K562 (cell line): Measurements from ENCODE around the gene IQCN. TPM values are rescaled to one million over a fixed set of nuclear protein-coding genes. Genes with fewer than 3 reads are reported as not detected.
A peak's percentile ranks its signal among the peaks of the same experiment; 100 is the strongest.

ENCODE experiments used
- PRPF4 ChIP-seq: fragments of 200-400 bp; formaldehyde crosslinking; IDR thresholded peaks from one replicate; pipeline ENCODE4 v1.6.1; 2017; ENCODE audit warnings: low read length, low read depth, mild to moderate bottlenecking; ENCODE audit not compliant: insufficient read depth, poor library complexity, severe bottlenecking
- SNIP1 ChIP-seq: fragments of 450-650 bp; IDR thresholded peaks from 2 replicates; pipeline ENCODE4 v1.7.1; 2017; ENCODE audit warnings: low read depth, mild to moderate bottlenecking
- ZNF445 ChIP-seq: fragments of 250-450 bp; sonication (Bioruptor Pico); IDR thresholded peaks from 2 replicates; pipeline ENCODE4 v1.4.0; 2020; ENCODE audit warnings: low read depth, mild to moderate bottlenecking, moderate library complexity
- ZNF644 ChIP-seq: fragments of 200-800 bp; sonication (Bioruptor generic); IDR thresholded peaks from 2 replicates; pipeline ENCODE4 v1.6.1; 2016; ENCODE audit warnings: low read depth, missing genetic modification characterization, missing compliant biosample characterization
- polyA plus RNA-seq, 8 experiments: library from polyadenylated mRNA; depleted of rRNA in 4 of 8; stranded (reverse) in 5 of 8; unstranded in 3 of 8; fragments of >200 nt; fragmentation: Nextera tagmentation in 2 of 8; fragmentation: Illumina TruSeq in 1 of 8; extraction: Ambion mirVana in 2 of 8; extraction: Trizol in 1 of 8; gene quantifications; 2 replicates each; pipeline versions ENCODE4 v1.2.1 to v1.2.3, GENCODE V29; 2011 to 2014; ENCODE audit warnings: inconsistent platforms in 1 of 8, missing spikeins in 1 of 8
- total RNA-seq, 7 experiments: library from RNA; depleted of rRNA in 6 of 7; stranded (reverse); fragments of >200 nt in 6 of 7; fragmentation: Illumina TruSeq in 2 of 7; extraction: Trizol in 2 of 7; gene quantifications; 2 replicates each; pipeline versions ENCODE4 v1.2.1 to v1.2.3, GENCODE V29; 2011 to 2021; ENCODE audit warnings: low replicate concordance in 1 of 7
- TF ChIP-seq, protein P1 (sequence below): sonication (generic); formaldehyde crosslinking; IDR thresholded peaks from 2 replicates; pipeline ENCODE4 v1.8.1; 2023; ENCODE audit warnings: mild to moderate bottlenecking, missing genetic modification reagents
- TF ChIP-seq, protein P2 (sequence below): fragments of 250-450 bp; sonication (Bioruptor Pico); IDR thresholded peaks from 2 replicates; pipeline ENCODE4 v1.5.0; 2022; ENCODE audit warnings: mild to moderate bottlenecking
- TF ChIP-seq, protein P3 (sequence below), 2 experiments: fragments of 450-650 bp in 1 of 2; IDR thresholded peaks; 2 replicates each; pipeline ENCODE4 v1.6.1; 2011 to 2017; ENCODE audit warnings: low read depth in 2 of 2, antibody characterized with exemption in 1 of 2, borderline replicate concordance in 1 of 2, low read length in 1 of 2, mild to moderate bottlenecking in 1 of 2, mixed read lengths in 1 of 2; ENCODE audit not compliant: control insufficient read depth in 1 of 2
- TF ChIP-seq, protein P4 (sequence below): fragments of 450-650 bp; IDR thresholded peaks from 2 replicates; pipeline ENCODE4 v1.6.1; 2016; ENCODE audit warnings: mild to moderate bottlenecking, moderate library complexity

Gene IQCN
- total and polyA plus RNA-seq, 9 of the 15 experiments (the other 6 are each of a cell fraction or from before 2014, with no cell fraction given): 0.01 to 0.07 (median 0.04) TPM; not detected in 3

DNA sequence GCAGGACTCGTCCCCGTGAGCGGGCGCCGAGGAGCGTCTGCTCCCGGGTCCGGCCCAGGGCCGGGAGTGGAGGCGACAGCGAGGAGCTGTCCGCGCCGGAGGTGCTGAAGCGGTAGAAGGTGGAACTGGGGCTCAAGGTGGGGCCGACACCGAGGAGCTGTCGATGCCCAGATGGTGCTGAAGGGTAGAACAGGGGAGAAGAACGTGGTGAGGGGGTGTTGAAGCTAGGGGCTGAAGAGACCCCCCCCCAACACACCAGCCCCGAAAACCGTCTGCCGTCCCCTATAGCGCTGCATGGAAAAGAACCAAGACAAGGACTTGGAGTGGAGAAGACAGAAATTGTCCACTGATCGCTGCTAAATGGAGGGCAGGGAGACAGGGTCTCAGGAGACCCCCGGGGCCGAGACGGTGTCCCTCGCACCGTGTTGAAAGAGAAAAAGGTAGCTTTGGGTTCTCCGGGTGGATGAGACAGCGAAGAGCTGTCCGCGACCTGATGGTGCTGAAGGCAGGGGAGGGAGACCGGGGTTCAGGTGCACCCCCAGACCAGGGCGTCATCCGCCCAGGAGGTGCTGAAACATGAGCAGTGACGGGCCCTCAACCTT is 40.9 kb downstream of the IQCN start (continued):
- TF ChIP-seq, protein P1, sequence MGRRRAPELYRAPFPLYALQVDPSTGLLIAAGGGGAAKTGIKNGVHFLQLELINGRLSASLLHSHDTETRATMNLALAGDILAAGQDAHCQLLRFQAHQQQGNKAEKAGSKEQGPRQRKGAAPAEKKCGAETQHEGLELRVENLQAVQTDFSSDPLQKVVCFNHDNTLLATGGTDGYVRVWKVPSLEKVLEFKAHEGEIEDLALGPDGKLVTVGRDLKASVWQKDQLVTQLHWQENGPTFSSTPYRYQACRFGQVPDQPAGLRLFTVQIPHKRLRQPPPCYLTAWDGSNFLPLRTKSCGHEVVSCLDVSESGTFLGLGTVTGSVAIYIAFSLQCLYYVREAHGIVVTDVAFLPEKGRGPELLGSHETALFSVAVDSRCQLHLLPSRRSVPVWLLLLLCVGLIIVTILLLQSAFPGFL: no peak
- TF ChIP-seq, protein P2, sequence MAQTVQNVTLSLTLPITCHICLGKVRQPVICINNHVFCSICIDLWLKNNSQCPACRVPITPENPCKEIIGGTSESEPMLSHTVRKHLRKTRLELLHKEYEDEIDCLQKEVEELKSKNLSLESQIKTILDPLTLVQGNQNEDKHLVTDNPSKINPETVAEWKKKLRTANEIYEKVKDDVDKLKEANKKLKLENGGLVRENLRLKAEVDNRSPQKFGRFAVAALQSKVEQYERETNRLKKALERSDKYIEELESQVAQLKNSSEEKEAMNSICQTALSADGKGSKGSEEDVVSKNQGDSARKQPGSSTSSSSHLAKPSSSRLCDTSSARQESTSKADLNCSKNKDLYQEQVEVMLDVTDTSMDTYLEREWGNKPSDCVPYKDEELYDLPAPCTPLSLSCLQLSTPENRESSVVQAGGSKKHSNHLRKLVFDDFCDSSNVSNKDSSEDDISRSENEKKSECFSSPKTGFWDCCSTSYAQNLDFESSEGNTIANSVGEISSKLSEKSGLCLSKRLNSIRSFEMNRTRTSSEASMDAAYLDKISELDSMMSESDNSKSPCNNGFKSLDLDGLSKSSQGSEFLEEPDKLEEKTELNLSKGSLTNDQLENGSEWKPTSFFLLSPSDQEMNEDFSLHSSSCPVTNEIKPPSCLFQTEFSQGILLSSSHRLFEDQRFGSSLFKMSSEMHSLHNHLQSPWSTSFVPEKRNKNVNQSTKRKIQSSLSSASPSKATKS (CRISPR knock-in tag): no peak
- no peak for TF ChIP-seq SNIP1
- peak; percentile 82 for TF ChIP-seq ZNF644 (tag)
- TF ChIP-seq, protein P3, sequence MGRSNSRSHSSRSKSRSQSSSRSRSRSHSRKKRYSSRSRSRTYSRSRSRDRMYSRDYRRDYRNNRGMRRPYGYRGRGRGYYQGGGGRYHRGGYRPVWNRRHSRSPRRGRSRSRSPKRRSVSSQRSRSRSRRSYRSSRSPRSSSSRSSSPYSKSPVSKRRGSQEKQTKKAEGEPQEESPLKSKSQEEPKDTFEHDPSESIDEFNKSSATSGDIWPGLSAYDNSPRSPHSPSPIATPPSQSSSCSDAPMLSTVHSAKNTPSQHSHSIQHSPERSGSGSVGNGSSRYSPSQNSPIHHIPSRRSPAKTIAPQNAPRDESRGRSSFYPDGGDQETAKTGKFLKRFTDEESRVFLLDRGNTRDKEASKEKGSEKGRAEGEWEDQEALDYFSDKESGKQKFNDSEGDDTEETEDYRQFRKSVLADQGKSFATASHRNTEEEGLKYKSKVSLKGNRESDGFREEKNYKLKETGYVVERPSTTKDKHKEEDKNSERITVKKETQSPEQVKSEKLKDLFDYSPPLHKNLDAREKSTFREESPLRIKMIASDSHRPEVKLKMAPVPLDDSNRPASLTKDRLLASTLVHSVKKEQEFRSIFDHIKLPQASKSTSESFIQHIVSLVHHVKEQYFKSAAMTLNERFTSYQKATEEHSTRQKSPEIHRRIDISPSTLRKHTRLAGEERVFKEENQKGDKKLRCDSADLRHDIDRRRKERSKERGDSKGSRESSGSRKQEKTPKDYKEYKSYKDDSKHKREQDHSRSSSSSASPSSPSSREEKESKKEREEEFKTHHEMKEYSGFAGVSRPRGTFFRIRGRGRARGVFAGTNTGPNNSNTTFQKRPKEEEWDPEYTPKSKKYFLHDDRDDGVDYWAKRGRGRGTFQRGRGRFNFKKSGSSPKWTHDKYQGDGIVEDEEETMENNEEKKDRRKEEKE (IDR thresholded peaks at IDR 0.05; ENCODE audit: borderline replicate concordance in 1 of 2, control insufficient read depth in 1 of 2, low read depth in 2 of 2, low read length in 1 of 2): no peak
- TF ChIP-seq, protein P4, sequence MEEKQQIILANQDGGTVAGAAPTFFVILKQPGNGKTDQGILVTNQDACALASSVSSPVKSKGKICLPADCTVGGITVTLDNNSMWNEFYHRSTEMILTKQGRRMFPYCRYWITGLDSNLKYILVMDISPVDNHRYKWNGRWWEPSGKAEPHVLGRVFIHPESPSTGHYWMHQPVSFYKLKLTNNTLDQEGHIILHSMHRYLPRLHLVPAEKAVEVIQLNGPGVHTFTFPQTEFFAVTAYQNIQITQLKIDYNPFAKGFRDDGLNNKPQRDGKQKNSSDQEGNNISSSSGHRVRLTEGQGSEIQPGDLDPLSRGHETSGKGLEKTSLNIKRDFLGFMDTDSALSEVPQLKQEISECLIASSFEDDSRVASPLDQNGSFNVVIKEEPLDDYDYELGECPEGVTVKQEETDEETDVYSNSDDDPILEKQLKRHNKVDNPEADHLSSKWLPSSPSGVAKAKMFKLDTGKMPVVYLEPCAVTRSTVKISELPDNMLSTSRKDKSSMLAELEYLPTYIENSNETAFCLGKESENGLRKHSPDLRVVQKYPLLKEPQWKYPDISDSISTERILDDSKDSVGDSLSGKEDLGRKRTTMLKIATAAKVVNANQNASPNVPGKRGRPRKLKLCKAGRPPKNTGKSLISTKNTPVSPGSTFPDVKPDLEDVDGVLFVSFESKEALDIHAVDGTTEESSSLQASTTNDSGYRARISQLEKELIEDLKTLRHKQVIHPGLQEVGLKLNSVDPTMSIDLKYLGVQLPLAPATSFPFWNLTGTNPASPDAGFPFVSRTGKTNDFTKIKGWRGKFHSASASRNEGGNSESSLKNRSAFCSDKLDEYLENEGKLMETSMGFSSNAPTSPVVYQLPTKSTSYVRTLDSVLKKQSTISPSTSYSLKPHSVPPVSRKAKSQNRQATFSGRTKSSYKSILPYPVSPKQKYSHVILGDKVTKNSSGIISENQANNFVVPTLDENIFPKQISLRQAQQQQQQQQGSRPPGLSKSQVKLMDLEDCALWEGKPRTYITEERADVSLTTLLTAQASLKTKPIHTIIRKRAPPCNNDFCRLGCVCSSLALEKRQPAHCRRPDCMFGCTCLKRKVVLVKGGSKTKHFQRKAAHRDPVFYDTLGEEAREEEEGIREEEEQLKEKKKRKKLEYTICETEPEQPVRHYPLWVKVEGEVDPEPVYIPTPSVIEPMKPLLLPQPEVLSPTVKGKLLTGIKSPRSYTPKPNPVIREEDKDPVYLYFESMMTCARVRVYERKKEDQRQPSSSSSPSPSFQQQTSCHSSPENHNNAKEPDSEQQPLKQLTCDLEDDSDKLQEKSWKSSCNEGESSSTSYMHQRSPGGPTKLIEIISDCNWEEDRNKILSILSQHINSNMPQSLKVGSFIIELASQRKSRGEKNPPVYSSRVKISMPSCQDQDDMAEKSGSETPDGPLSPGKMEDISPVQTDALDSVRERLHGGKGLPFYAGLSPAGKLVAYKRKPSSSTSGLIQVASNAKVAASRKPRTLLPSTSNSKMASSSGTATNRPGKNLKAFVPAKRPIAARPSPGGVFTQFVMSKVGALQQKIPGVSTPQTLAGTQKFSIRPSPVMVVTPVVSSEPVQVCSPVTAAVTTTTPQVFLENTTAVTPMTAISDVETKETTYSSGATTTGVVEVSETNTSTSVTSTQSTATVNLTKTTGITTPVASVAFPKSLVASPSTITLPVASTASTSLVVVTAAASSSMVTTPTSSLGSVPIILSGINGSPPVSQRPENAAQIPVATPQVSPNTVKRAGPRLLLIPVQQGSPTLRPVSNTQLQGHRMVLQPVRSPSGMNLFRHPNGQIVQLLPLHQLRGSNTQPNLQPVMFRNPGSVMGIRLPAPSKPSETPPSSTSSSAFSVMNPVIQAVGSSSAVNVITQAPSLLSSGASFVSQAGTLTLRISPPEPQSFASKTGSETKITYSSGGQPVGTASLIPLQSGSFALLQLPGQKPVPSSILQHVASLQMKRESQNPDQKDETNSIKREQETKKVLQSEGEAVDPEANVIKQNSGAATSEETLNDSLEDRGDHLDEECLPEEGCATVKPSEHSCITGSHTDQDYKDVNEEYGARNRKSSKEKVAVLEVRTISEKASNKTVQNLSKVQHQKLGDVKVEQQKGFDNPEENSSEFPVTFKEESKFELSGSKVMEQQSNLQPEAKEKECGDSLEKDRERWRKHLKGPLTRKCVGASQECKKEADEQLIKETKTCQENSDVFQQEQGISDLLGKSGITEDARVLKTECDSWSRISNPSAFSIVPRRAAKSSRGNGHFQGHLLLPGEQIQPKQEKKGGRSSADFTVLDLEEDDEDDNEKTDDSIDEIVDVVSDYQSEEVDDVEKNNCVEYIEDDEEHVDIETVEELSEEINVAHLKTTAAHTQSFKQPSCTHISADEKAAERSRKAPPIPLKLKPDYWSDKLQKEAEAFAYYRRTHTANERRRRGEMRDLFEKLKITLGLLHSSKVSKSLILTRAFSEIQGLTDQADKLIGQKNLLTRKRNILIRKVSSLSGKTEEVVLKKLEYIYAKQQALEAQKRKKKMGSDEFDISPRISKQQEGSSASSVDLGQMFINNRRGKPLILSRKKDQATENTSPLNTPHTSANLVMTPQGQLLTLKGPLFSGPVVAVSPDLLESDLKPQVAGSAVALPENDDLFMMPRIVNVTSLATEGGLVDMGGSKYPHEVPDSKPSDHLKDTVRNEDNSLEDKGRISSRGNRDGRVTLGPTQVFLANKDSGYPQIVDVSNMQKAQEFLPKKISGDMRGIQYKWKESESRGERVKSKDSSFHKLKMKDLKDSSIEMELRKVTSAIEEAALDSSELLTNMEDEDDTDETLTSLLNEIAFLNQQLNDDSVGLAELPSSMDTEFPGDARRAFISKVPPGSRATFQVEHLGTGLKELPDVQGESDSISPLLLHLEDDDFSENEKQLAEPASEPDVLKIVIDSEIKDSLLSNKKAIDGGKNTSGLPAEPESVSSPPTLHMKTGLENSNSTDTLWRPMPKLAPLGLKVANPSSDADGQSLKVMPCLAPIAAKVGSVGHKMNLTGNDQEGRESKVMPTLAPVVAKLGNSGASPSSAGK: no peak
- TF ChIP-seq ZNF445: no peak
- no peak for TF ChIP-seq PRPF4
